HT-29 (cell line): ENCODE measurements around the gene IL1RAPL2. TPM values are rescaled to one million over a fixed set of nuclear protein-coding genes. Genes with fewer than 3 reads are reported as not detected.
"Not testable (repeated sequence)": the region's sequence is repeated elsewhere in the genome, so short reads cannot be mapped to it uniquely, and the experiment has no call there.

ENCODE experiments used
- DNase-seq: peaks from one replicate; pipeline ENCODE4 v3.0.0-alpha.2; 2015; ENCODE audit warnings: low spot score
- total RNA-seq: library from RNA; depleted of rRNA; stranded (reverse); fragments of >200 nt; shearing (Covaris generic); gene quantifications from 2 replicates; pipeline ENCODE4 v1.2.3, GENCODE V29; 2014

Gene IL1RAPL2
- total RNA-seq, 1 experiment from 2014 or later: not detected

DNA sequence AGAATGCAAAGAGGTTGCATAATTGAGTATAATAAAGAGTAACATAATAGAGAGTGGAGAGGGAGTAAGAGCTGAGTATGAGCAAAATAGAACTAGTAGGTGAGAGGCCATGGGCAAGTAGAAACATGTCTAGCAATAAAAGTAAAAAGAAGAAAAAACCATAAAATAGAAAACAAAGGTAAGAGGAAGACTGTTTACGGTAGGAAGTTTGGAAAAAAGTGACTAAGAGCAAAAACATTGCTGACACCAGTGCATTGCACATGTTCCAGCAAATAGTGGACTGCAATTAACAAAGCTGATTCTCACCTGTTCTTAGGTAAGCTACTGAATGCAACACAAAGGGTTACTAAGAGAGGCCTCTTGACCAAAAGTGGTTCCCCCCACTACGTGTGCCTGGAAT lies 451.6 kb downstream of the IL1RAPL2 start:
- DNase-seq: no peak

DNA sequence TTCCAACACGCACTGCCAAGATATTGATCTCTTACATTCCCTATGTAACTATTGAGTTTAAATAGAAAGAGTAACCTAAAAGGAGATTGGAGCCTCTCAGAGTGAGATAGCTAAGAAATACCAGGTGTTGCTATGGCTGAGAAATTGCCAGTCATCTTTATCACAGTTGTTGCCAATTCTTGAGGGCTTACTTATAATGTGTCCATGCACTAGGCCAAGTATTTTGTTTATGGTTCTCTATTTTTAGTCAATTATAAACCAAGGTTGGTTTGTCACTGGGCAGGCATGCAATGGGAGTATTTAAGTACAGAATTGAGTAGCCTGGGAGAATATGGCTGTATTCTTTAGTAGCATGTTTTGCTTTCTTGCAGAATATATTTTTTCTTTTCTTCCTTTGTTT lies 452.9 kb downstream of the IL1RAPL2 start:
- no peak for DNase-seq

DNA sequence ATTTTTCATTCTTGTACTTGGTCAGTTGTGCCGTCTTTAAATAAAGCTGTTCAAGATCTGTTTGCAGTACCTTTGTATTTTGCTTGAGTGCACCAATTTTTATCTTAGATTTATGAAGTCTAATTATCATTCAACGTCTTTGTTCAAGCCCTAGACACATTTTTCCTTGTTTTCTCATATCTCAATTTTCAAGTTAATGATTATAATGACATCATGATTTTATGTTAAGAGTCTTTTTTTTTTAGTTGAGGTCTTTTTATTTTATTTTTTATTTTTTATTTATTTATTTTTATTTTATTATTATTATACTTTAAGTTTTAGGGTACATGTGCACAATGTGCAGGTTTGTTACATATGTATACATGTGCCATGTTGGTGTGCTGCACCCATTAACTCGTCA lies 463.0 kb downstream of the IL1RAPL2 start:
- DNase-seq: not testable (repeated sequence)

DNA sequence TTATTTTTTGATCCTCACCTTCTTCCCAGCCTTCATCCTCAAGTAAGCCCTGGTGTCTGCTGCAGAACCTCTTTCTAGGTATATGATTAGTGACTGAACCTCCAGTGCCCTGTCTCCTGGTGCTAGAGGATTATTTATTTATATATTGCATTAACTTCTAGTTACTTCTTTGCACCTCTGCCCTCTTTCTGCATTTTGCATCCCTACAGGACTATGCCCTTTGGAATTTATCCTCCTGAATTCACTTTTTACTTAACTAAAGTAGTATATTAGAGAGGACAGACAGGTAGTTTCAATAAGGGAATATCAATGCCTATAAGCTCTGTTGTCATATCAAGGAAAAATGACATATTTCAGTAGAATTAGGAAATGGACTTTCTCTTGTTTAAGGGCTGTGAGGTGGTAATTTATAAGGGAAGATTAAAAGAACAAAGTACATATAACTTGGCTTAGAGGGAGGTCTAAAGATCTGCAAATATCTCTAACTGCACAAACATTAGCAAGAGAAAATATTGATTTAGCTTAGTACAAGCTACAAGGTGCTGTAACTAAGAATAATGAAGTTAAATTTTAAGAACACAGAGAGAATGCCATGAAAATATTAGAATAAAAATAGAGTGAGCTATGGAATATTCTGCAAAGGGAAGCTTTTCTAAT lies 472.8 kb downstream of the IL1RAPL2 start:
- DNase-seq: no peak

DNA sequence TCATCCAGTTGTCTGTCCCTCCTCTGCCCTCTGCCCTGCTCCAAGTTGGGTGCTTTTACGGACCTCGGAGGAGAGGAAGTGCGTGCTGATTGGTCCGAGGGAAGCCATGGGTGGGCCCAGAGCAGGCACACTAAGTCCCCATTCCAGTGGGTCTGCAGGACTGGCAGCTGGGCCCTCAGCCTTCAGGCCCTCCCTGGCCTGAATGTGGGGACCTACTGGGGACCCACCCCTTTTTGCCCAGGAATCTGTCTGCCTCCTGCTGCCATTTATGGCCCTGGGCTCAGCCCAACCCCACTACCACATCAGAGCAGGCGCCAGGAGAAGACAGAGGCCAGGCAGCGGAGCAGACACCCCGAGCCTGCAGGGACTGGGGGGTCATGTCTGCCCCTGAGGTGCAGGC lies 484.9 kb downstream of the IL1RAPL2 start:
- no peak for DNase-seq

DNA sequence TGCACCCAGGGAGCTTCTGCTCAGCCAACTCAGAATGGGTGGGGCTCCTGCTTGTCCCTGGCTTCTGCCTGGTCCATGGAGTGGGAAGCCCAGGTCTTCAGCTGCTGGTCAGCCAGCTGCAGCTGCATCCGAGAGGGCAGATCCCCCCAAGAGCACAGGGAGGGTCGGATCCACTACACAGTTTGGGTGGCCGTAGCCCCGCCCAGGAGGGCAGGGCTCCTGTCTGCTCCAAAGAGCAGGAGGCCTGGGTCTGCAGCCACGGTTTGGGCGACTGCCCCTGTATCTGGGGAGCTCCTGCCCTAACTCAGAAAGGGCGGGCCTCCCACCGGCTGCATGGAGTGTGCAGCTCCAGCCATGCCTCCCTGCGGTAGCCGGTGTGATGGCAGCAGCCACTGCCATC lies 485.4 kb downstream of the IL1RAPL2 start:
- DNase-seq: no peak

DNA sequence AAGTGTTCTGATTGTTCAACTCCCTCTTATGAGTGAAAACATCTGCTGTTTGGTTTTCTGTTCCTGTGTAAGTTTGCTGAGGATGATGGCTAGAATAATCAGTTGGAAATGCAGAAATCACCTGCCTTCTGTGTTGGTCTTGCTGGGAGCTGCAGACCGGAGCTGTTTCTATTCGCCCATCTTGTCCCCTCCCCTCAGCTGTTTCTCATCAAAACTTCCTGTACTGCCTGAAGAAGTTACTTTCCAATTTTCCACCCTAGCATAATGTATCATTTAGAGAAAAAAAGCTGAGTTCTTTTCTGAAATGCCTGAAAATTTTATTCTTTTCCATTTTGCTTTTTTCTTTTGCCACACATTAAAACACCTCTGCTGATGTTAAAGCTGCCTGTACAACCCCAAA lies 486.9 kb downstream of the IL1RAPL2 start:
- no peak for DNase-seq

DNA sequence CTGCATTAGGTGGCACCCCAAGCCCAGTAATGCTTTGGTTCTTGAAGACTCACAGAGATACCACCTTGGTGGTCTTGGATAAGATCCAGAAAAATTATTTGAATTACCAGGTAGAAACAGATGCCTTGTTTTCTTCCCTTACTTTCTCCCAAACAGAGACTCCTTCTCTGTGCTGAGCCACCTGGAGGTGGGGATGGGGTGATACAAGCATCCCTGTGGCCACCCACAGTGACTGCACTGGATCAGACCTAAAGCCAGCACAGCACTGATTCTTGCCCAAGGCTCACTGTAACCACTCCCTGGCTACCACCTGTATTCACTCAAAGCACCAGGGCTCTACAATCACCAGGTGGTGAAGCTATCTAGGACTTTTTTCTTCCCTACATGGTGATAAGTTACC lies 497.7 kb downstream of the IL1RAPL2 start:
- no peak for DNase-seq

DNA sequence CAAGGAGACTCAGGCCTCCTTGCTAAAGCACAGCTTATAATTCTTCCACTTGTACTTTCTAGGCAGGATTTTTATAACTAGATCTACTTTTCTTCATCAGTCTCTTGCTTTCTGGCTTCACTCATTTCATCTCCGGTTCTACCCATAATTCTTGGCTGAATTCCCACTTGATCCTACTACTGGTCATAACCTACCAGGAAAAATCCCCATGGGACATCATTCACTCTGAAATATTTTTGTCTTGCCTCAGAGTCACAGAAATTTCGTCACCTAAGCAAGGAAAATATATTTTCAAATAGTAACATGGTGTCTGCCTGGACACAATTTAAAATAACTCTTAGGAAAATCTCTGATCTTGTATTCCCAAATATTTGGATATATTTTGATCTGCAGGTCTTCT lies 532.2 kb downstream of the IL1RAPL2 start:
- no peak for DNase-seq

DNA sequence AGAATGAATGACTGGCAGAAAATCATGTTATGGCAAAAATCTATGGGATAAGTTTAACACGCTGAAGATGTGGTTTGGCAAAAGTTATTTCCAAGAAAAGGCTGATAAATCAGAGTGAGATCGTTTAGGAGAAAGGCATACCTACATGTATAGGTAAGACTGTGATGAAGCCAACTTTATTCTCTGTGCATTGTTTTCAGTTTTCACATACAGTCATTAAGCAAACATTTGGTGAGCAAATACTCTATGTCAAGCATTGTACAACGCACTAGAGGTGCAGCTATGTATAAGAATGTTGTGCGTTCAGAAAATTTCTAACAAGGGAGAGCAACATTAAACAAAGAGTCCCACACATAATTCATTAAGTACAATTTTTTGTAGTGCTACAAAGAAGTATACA lies 532.8 kb downstream of the IL1RAPL2 start:
- no peak for DNase-seq

DNA sequence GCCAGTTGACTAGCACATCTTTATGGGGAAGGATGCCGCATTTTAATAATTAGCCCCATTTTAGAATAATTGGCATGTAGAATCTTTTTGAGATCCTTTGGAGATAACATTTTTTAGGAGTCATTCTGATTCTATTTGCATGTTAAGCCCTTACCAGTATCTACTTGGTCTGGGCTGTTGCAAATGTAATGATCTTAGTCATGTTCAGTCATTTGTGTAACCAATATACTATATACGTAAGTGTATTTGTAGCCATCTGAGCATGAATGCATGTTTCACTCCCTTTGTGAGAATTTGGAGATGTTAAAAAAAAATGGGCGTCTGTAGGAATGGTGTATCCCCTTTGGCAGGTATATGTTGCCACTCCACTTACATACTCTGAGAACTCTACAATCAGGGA lies 535.4 kb downstream of the IL1RAPL2 start:
- no peak for DNase-seq

DNA sequence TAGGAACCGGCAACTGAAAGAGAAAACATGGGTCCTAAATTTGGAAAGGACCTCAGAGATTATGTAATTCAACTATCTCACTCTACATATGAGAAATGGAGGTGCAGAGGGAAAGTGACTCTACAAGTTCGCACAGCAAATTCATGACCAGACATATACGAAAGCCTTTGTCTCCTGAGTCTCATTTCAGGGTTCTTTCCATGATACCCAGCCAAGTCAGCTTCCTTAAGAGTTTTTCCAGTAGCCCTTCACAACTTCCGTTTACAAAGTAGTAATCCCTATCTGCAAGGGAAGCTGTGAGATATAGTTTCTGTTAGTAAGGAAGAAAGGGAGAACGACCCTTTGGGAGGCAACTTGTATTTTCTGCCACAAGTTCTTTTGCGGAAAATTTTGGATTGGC lies 543.9 kb downstream of the IL1RAPL2 start:
- DNase-seq: no peak

DNA sequence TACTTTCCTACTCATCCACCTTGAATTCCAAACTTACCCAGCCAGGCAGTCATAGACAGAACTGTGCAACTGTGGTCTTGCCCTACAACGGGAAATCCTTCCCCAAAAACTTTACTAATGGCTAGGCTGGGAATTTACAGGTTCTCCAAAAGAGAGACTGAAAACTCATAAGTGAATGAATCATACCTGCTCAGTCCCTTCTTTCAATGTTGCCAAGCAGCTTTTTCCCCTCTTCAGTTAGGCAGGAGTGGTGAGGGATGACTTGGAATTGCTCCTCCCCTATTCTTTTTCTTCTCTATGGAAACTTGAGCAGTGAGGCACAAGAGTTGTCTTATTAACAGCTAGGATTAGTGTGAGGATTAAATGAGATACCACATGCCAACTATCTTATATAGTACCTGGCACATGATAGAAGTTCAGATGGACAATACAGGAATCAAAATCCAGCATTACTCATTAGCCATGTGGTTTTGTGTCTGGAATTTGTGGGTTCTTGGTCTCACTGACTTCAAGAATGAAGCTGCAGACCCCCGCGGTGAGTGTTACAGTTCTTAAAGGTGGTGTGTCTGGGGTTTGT lies 548.6 kb downstream of the IL1RAPL2 start:
- DNase-seq: no peak

DNA sequence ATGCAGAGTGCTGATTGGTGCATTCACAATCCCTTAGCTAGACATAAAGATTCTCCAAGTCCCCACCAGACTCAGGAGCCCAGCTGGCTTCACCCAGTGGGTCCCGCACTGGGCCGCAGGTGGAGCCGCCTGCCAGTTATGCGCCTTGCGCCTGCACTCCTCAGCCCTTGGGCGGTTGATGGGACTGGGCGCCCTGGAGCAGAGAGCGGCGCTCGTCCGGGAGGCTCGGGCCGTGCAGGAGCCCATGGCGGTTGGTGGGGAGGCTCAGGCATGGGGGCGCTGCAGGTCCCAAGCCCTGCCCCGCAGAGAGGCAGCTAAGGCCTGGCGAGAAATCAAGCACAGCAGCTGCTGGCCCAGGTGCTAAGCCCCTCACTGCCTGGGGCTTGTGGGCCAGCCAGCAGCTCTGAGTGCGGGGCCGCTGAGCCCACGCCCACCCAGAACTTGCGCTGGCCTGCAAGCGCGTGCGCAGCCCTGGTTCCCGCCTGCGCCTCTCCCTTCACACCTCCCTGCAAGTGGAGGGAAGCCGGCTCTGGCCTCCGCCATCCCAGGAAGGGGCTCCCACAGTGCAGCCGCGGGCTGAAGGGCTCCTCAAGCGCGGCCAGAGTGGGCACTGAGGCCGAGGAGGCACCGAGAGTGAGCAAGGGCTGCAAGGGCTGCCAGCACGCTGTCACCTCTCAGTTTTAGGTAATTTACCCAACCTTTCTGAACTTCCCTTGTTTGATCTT lies 549.8 kb downstream of the IL1RAPL2 start:
- DNase-seq: not testable (repeated sequence)

DNA sequence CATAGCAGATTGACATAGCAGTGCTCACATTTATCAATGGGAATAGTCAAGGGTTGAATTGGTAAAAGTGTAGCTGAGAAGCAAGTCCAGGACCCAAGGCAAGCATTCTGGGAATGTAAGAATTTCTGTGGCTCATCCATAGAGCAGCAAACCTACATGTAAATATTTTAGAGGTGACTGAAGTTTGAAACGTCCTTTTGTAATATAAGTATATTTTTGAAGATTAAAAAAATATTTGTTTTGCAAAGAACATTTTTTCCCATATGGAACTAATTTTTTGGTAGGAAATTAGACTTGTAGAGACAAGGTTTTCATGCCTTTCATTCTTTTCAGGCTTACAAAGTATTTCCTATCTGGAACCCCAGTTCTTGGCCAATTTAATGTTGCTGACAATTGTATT lies 550.5 kb downstream of the IL1RAPL2 start:
- no peak for DNase-seq

DNA sequence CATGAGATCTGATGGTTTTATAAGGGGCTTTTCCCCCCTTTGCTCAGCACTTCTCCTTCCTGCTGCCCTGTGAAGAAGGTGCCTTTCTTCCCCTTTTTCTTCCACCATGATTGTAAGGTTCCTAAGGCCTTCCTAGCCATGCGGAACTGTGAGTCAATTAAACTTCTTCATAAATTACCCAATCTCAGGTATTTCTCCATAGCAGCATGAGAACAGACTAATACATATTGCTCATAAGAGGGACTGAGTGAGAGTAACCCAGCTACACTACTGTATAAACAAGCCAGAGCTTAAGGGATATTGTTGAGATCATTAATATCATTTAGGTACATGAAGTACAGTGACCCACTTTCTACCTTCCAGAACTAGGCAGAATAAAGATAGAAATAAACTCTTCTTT lies 551.6 kb downstream of the IL1RAPL2 start:
- no peak for DNase-seq

DNA sequence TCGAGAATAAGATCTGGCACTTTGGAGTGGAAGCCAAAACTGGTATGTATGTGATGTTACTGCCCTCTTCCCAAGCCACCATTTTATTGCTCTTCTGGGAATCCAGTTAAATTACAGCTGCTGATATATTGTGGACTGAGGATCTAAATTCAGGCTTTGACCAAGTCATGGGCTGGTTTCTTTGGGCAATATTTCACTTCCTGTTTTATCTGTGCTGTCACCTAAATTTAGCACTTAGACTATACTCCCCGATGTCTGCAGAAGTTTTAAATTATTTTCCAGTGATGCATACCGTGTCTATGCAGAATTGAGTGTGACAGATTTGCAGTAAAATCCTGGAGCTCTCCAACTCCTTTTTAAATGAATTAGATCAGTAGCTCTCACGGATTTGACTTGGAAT lies 554.5 kb downstream of the IL1RAPL2 start:
- DNase-seq: no peak

DNA sequence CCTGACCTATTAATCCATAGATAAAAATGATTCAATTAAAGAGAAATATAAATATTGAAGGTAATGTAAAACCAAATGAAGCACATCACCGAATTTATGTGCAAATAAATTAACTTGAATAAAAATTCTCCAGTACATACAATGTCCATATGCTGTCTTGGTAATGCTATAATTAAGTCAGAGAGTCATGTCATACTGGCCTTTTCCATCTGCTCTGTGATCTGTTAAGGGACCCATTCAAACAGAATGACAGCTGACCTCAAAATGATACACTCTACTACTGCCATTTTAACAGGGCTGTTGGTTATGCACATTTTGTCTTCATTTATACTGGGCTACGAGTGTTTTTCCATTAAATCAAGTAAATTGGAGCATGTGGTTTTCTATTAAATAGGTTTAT lies 555.2 kb downstream of the IL1RAPL2 start:
- no peak for DNase-seq

DNA sequence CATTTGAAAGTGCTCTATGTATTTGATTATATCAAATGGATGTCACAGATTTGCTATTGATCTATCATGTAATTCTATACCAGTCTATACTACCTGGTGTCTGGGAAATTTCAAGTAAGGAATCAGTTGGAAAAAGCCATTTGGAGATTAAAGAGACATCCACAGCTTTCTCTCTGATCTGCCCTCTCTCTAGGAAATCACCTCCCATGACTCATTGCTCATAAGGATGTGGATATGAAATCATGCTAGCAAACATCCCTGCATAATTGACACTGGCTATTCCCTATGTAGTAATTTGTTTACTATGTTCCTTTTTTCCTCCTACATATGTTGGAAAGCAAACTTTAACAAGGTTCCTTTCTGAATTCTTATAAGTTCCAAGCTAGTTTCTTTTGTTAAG lies 560.2 kb downstream of the IL1RAPL2 start:
- no peak for DNase-seq

DNA sequence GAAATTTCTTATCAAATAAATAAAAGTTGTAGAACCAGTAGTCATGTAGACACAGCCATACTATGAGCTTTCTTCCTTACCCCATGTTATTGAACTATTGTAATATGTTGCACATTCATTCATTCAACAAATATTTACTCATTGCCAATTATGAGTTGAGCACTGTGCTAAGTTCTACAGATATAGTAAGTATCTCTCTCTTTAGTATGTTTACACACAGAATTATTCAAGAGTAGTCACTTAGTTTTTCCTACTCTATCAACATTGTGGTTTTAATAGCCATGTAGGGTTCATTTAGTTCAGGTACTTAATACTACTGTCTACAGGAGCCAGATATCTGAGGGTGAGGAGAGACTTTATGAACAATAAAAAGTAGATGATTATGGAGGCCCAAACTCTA lies 568.3 kb downstream of the IL1RAPL2 start:
- DNase-seq: no peak

DNA sequence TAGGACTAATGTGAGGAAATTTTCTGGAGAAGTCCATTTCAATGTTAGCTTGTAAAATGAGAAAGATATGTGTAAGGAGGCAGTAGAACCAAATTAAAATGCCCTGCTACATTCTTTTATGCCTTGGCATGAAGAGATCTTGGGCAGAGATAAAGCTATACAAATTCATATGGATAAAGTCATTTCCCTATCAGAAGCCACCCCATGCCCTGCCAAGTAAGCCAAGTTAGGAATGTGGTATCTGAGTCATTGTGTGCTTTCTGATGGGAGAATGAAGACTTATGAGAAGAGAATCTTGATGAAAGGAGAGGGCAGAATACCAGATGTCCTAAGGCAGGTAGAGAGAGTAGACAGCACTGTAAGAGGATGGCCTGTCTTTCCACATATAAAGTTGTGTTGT lies 570.8 kb downstream of the IL1RAPL2 start:
- DNase-seq: no peak

DNA sequence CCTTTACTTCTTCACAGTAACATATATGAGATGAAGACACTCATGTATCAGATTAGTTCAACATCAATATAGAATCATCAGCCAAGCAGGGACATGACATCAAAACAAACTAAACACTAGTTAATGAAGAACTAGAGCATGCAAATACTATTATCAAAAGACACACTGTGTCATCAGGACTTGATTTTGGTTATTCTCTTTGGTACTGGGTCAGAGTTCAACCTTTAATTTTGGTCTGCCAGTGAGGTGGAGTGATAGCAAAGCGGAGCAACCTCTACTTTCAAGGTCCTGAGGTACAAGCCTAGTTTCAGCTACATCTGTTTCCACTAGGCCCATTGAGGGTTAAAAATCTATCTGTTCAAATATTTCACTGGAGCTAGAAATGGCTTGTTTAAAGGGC lies 584.0 kb downstream of the IL1RAPL2 start:
- DNase-seq: no peak

DNA sequence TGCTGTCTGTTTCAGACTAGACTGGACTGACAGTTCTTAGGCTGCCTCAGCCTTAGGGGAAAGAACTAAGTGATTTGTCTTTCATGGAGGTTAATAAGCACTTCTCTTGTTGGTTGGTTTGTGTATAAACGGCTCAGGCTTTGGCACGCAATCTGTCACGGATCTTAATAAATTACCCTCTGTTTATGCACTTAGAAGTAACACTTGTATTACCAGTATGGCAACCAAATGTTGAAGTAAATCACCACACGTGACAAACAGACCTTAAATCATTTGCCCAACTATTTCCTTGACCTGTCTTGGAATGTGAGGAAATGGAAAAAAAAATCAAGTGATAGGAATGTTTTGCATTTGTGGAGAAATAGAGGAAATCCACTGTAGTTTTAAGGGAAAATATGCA lies 584.6 kb downstream of the IL1RAPL2 start:
- DNase-seq: no peak
